GM23338 (cell line): Measurements from ENCODE around the gene TRAM2. TPM values are rescaled to one million over a fixed set of nuclear protein-coding genes. Genes with fewer than 3 reads are reported as not detected.

ENCODE experiments used
- ATAC-seq: fragments of 200-7000 bp; cut with Tn5 transposase; 3 replicates; pipeline ENCODE4 v1.9.1; 2020
- DNase-seq: peaks from one replicate; pipeline ENCODE4 v3.0.0-alpha.2; 2015; ENCODE audit warnings: low spot score
- H2AFZ ChIP-seq: fragments of 200-600 bp; sonication (generic); 2 replicates; pipeline ENCODE4 v1.8.0; 2016; ENCODE audit warnings: antibody characterized with exemption, mild to moderate bottlenecking, moderate library complexity
- H3F3A ChIP-seq: fragments of 200-600 bp; sonication (generic); replicated peaks from 2 replicates; pipeline ENCODE4 v1.8.0; 2017; ENCODE audit warnings: antibody characterized with exemption, mixed run types, low read depth
- H3K27ac ChIP-seq: fragments of 200-600 bp; sonication (generic); 2 replicates; pipeline ENCODE4 v1.6.1; 2016; ENCODE audit warnings: low read depth
- H3K27me3 ChIP-seq: fragments of 200-600 bp; sonication (generic); 2 replicates; pipeline ENCODE4 v1.8.0; 2016; ENCODE audit warnings: mild to moderate bottlenecking, mixed run types, moderate library complexity; ENCODE audit not compliant: insufficient read depth
- H3K36me3 ChIP-seq: fragments of 200-600 bp; sonication (generic); 2 replicates; pipeline ENCODE4 v1.8.0; 2016; ENCODE audit warnings: mild to moderate bottlenecking; ENCODE audit not compliant: insufficient read depth
- H3K4me1 ChIP-seq: fragments of 200-600 bp; sonication (generic); 2 replicates; pipeline ENCODE4 v1.8.0; 2016; ENCODE audit warnings: mild to moderate bottlenecking, moderate library complexity; ENCODE audit not compliant: insufficient read depth
- H3K4me2 ChIP-seq: fragments of 200-600 bp; sonication (generic); 2 replicates; pipeline ENCODE4 v1.7.1; 2017; ENCODE audit warnings: mixed run types
- H3K4me3 ChIP-seq: fragments of 200-600 bp; sonication (generic); 2 replicates; pipeline ENCODE4 v1.6.1; 2016; ENCODE audit warnings: mixed run types
- H3K79me2 ChIP-seq: fragments of 200-600 bp; sonication (generic); replicated peaks from 2 replicates; pipeline ENCODE4 v1.8.0; 2017; ENCODE audit warnings: mild to moderate bottlenecking; ENCODE audit not compliant: insufficient read depth
- H3K9me2 ChIP-seq: fragments of 200-600 bp; sonication (generic); 2 replicates; pipeline ENCODE4 v1.8.0; 2017; ENCODE audit not compliant: insufficient read depth
- H4K20me1 ChIP-seq: fragments of 200-600 bp; sonication (generic); replicated peaks from 2 replicates; pipeline ENCODE4 v1.8.0; 2017; ENCODE audit warnings: mild to moderate bottlenecking; ENCODE audit not compliant: insufficient read depth
- H3K27ac Mint-ChIP-seq: 2 replicates; pipeline ENCODE4 v1.8.0; 2020; ENCODE audit warnings: inconsistent platforms, mild to moderate bottlenecking, moderate library complexity, mixed read lengths
- H3K27me3 Mint-ChIP-seq: 3 replicates; pipeline ENCODE4 v1.8.0; 2022; ENCODE audit warnings: low read depth, mild to moderate bottlenecking, moderate library complexity, mixed read lengths, inconsistent platforms; ENCODE audit not compliant: insufficient read depth, poor library complexity
- H3K36me3 Mint-ChIP-seq: 3 replicates; pipeline ENCODE4 v1.8.0; 2021; ENCODE audit warnings: low read depth, mild to moderate bottlenecking, inconsistent platforms, moderate library complexity, mixed read lengths
- H3K4me1 Mint-ChIP-seq: 3 replicates; pipeline ENCODE4 v1.8.0; 2020; ENCODE audit warnings: mild to moderate bottlenecking, inconsistent platforms, mixed read lengths
- H3K4me3 Mint-ChIP-seq: 3 replicates; pipeline ENCODE4 v1.8.0; 2021; ENCODE audit warnings: moderate library complexity, mild to moderate bottlenecking, inconsistent platforms, mixed read lengths
- H3K9me3 Mint-ChIP-seq: 3 replicates; pipeline ENCODE4 v1.8.0; 2020; ENCODE audit warnings: moderate library complexity, mild to moderate bottlenecking, inconsistent platforms, mixed read lengths
- CREB1 ChIP-seq: fragments of 250-450 bp; sonication (Bioruptor Pico); IDR thresholded peaks from 2 replicates; pipeline ENCODE4 v1.5.0; 2020; ENCODE audit warnings: low read depth, mild to moderate bottlenecking, moderate library complexity
- ETS1 ChIP-seq: IDR thresholded peaks from 2 replicates; pipeline ENCODE4 v1.6.1; 2016; ENCODE audit warnings: antibody characterized with exemption
- EZH2 ChIP-seq: fragments of 200-600 bp; sonication (generic); IDR thresholded peaks from one replicate; pipeline ENCODE4 v1.8.0; 2017; ENCODE audit warnings: antibody characterized with exemption, mild to moderate bottlenecking, low read depth; ENCODE audit not compliant: unreplicated experiment
- EZH2phosphoT487 ChIP-seq: fragments of 200-600 bp; sonication (generic); IDR thresholded peaks from one replicate; pipeline ENCODE4 v1.8.1; 2018; ENCODE audit warnings: antibody characterized with exemption; ENCODE audit not compliant: unreplicated experiment
- JUNB ChIP-seq: IDR thresholded peaks from one replicate; pipeline ENCODE4 v1.6.1; 2016; ENCODE audit warnings: antibody characterized with exemption; ENCODE audit not compliant: unreplicated experiment
- NANOG ChIP-seq: IDR thresholded peaks from 2 replicates; pipeline ENCODE4 v1.6.1; 2016; ENCODE audit warnings: antibody characterized with exemption, borderline replicate concordance
- POLR2AphosphoS5 ChIP-seq: IDR thresholded peaks from 2 replicates; pipeline ENCODE4 v1.6.1; 2016; ENCODE audit warnings: antibody characterized with exemption, low read depth
- REST ChIP-seq: IDR thresholded peaks from one replicate; pipeline ENCODE4 v1.6.1; 2018; ENCODE audit warnings: antibody characterized with exemption; ENCODE audit not compliant: unreplicated experiment
- STAT1 ChIP-seq: IDR thresholded peaks from one replicate; pipeline ENCODE4 v1.6.1; 2016; ENCODE audit warnings: antibody characterized with exemption; ENCODE audit not compliant: unreplicated experiment
- ZNF114 ChIP-seq: fragments of 250-450 bp; sonication (Bioruptor Pico); IDR thresholded peaks from 2 replicates; pipeline ENCODE4 v1.5.0; 2020; ENCODE audit warnings: mild to moderate bottlenecking, moderate library complexity
- ZNF331 ChIP-seq: fragments of 250-450 bp; sonication (Bioruptor Pico); IDR thresholded peaks from 2 replicates; pipeline ENCODE4 v1.5.0; 2020; ENCODE audit warnings: low read depth, mild to moderate bottlenecking, moderate library complexity
- ZNF462 ChIP-seq: fragments of 250-450 bp; sonication (Bioruptor Pico); IDR thresholded peaks from 2 replicates; pipeline ENCODE4 v1.5.0; 2020; ENCODE audit warnings: mild to moderate bottlenecking, moderate library complexity
- polyA plus RNA-seq: library from polyadenylated mRNA; unstranded; fragments of >200 nt; fragmentation: Nextera tagmentation; extraction: Ambion mirVana; gene quantifications from 2 replicates; pipeline ENCODE4 v1.2.1, GENCODE V29; 2016
- total RNA-seq: library from RNA; depleted of rRNA; stranded (reverse); fragments of >200 nt; shearing (Covaris generic); gene quantifications from 2 replicates; pipeline ENCODE4 v1.2.3, GENCODE V29; 2014
- TF ChIP-seq, protein P1 (sequence below), 2 experiments: fragments of 200-600 bp in 1 of 2; sonication (generic) in 1 of 2; conservative IDR thresholded peaks; 2 replicates each; pipeline versions ENCODE4 v1.5.1 to v1.6.1; 2016 to 2017; ENCODE audit warnings: antibody characterized with exemption in 2 of 2, low read depth in 2 of 2, mild to moderate bottlenecking in 2 of 2, moderate library complexity in 1 of 2

The TRAM2 gene
- total and polyA plus RNA-seq, 2 experiments from 2014 or later: 4.0 to 14.0 TPM

DNA sequence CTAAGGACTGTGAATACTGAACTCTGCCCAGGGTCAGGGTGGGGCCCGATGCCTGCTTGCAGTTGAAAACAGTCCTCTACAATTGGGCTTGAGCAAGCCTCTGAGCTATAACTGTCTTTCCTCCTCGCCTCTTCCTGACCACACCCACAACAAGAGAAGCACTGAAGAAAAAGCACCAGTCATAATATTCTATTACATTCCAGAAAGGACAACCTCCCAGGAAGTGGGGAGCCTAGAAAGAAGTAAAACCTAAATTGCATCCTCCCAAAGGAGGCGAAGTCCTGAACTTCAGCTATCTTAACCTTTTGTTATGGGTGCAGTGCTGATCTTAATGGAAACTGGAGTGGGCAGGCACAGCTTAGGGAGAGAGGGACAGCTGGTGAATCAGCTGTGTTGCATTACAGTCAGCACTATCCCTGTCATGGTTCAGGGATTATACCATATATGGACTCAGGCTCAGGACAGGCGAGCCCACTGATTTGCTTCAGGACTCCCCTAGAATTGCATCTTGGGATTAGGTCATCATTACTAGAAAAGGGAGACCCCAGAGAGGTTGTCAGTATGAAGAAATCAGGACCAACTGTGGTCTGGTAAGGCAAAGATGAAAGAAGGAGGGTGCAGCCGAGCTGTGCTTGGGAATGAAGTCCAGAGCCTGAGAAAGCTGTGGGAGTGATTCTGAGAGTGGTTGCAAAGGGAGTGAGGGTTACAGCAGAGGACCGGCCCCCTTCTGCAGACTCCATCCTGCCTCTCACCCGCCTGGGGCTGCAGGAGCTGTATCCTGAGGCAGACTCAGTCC, 18.3 kb upstream of the TRAM2 start:
- no peak overlapping the region for H3K4me3 Mint-ChIP-seq
- TF ChIP-seq EZH2 (no peak), ETS1 (no peak), NANOG (no peak), ZNF114 (CRISPR knock-in tag) (no peak), REST (no peak), EZH2phosphoT487 (no peak), CREB1 (CRISPR knock-in tag) (no peak), ZNF462 (CRISPR knock-in tag) (no peak), STAT1 (no peak), JUNB (no peak), POLR2AphosphoS5 (no peak), ZNF331 (no peak)
- TF ChIP-seq, protein P1, sequence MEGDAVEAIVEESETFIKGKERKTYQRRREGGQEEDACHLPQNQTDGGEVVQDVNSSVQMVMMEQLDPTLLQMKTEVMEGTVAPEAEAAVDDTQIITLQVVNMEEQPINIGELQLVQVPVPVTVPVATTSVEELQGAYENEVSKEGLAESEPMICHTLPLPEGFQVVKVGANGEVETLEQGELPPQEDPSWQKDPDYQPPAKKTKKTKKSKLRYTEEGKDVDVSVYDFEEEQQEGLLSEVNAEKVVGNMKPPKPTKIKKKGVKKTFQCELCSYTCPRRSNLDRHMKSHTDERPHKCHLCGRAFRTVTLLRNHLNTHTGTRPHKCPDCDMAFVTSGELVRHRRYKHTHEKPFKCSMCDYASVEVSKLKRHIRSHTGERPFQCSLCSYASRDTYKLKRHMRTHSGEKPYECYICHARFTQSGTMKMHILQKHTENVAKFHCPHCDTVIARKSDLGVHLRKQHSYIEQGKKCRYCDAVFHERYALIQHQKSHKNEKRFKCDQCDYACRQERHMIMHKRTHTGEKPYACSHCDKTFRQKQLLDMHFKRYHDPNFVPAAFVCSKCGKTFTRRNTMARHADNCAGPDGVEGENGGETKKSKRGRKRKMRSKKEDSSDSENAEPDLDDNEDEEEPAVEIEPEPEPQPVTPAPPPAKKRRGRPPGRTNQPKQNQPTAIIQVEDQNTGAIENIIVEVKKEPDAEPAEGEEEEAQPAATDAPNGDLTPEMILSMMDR (conservative IDR thresholded peaks at IDR 0.05; ENCODE audit: low read depth in 2 of 2): no peak
- H2AFZ ChIP-seq: no peak overlapping the region

More for the DNA sequence above, 18.3 kb upstream of the TRAM2 start:
- Histone ChIP-seq H4K20me1 (no peaks in the 10 kb centered on the region), H3K9me2 (no peaks in the 10 kb centered on the region), H3K4me1 (no peaks in the 10 kb centered on the region; the same call in 1 of the 2 replicates), H3K27ac (no peak overlapping the region), H3F3A (no peaks in the 10 kb centered on the region), H3K4me2 (0 out of 2 replicates have a peak overlapping the region, but pooled peaks have one; percentile 31), H3K4me3 (no peak overlapping the region), H3K36me3 (no peaks in the 10 kb centered on the region), H3K27me3 (no peaks in the 10 kb centered on the region), H3K79me2 (no peaks in the 10 kb centered on the region)
- H3K27ac Mint-ChIP-seq: no peak overlapping the region; the same call in 1 of the 2 replicates
- peaks cover 8% of the 10 kb centered on the region for H3K27me3 Mint-ChIP-seq
- peak; percentile 76 for ATAC-seq
- H3K9me3 Mint-ChIP-seq: no peaks in the 10 kb centered on the region
- peaks cover 22% of the 10 kb centered on the region for H3K4me1 Mint-ChIP-seq
- peak; percentile 56 for DNase-seq
- H3K36me3 Mint-ChIP-seq: no peaks in the 10 kb centered on the region
